ENCODE data around the gene GRXCR2.
"Not testable (repeated sequence)": the region's sequence is repeated elsewhere in the genome, so short reads cannot be mapped to it uniquely, and the experiment has no call there.

GRXCR2 gene

GRCh38 chr5:145872914-145873313, at the start of gene GRXCR2:
Gene GRXCR2 (minus strand): TSS chr5:145873014. CDS start chr5:145872968, 46 bp downstream.
- DNase-seq (ENCODE audit: low spot score), result no peak

GRCh38 chr5:145922059-145922458, 49.2 kb upstream of the GRXCR2 start:
- DNase-seq (ENCODE audit: low spot score), result no peak

GRCh38 chr5:145921211-145921610, 48.4 kb upstream of the GRXCR2 start:
- no peak for DNase-seq (ENCODE audit: low spot score)

- no peak for DNase-seq (ENCODE audit: low spot score)
Observed at GRCh38 chr5:145920542-145921210, 47.9 kb upstream of the GRXCR2 start.

- no peak for DNase-seq (ENCODE audit: low spot score)
Observed at GRCh38 chr5:145919413-145919812, 46.6 kb upstream of the GRXCR2 start.

GRCh38 chr5:145918397-145918796, 45.6 kb upstream of the GRXCR2 start:
- no peak for DNase-seq (ENCODE audit: low spot score)

- DNase-seq (ENCODE audit: low spot score), result no peak
Observed at GRCh38 chr5:145917288-145917687, 44.5 kb upstream of the GRXCR2 start.

GRCh38 chr5:145915970-145916638, 43.3 kb upstream of the GRXCR2 start:
- no peak for DNase-seq (ENCODE audit: low spot score)

- DNase-seq (ENCODE audit: low spot score), result no peak
Observed at GRCh38 chr5:145913701-145914100, 40.9 kb upstream of the GRXCR2 start.

- DNase-seq (ENCODE audit: low spot score), result no peak
Observed at GRCh38 chr5:145912594-145912993, 39.8 kb upstream of the GRXCR2 start.

- no peak for DNase-seq (ENCODE audit: low spot score)
Observed at GRCh38 chr5:145912019-145912418, 39.2 kb upstream of the GRXCR2 start.

- DNase-seq (ENCODE audit: low spot score), result no peak
Observed at GRCh38 chr5:145911164-145911563, 38.4 kb upstream of the GRXCR2 start.

GRCh38 chr5:145908206-145908960, 35.6 kb upstream of the GRXCR2 start:
- DNase-seq (ENCODE audit: low spot score), result no peak

GRCh38 chr5:145906401-145906800, 33.6 kb upstream of the GRXCR2 start:
- DNase-seq (ENCODE audit: low spot score), result peak; percentile 22

GRCh38 chr5:145904743-145905142, 31.9 kb upstream of the GRXCR2 start:
- no peak for DNase-seq (ENCODE audit: low spot score)

- DNase-seq (ENCODE audit: low spot score), result peak; percentile 37
Observed at GRCh38 chr5:145903867-145904266, 31.1 kb upstream of the GRXCR2 start.

GRCh38 chr5:145903113-145903512, 30.3 kb upstream of the GRXCR2 start:
- DNase-seq (ENCODE audit: low spot score), result no peak

GRCh38 chr5:145902421-145902820, 29.6 kb upstream of the GRXCR2 start:
- no peak for DNase-seq (ENCODE audit: low spot score)

GRCh38 chr5:145898171-145898570, 25.4 kb upstream of the GRXCR2 start:
- no peak for DNase-seq (ENCODE audit: low spot score)

GRCh38 chr5:145891378-145891777, 18.6 kb upstream of the GRXCR2 start:
- DNase-seq (ENCODE audit: low spot score), result not testable (repeated sequence)

- no peak for DNase-seq (ENCODE audit: low spot score)
Observed at GRCh38 chr5:145889611-145890010, 16.8 kb upstream of the GRXCR2 start.

GRCh38 chr5:145887976-145888574, 15.3 kb upstream of the GRXCR2 start:
- DNase-seq (ENCODE audit: low spot score), result peak; percentile 65

- DNase-seq (ENCODE audit: low spot score), result no peak
Observed at GRCh38 chr5:145887217-145887616, 14.4 kb upstream of the GRXCR2 start.

Data from AG08395 (cell line).